Measurements from ENCODE around the gene NEUROG3.
A peak's percentile ranks its signal among the peaks of the same experiment; 100 is the strongest.

Gene NEUROG3

GRCh38 chr10:69578508-69578991 lies 5.3 kb upstream of the NEUROG3 start:
- no peak overlapping the region for H3K4me3 ChIP-seq (ENCODE audit: low read length)
- TF ChIP-seq ZNF274 (IDR thresholded peaks at IDR 0.05; ENCODE audit: low read depth, low read length) = no peak

GRCh38 chr10:69577268-69578232 lies 4.3 kb upstream of the NEUROG3 start:
- TF ChIP-seq ZNF274 (IDR thresholded peaks at IDR 0.05; ENCODE audit: low read depth, low read length) = no peak
- H3K4me3 ChIP-seq (ENCODE audit: low read length) = no peak overlapping the region

DNA sequence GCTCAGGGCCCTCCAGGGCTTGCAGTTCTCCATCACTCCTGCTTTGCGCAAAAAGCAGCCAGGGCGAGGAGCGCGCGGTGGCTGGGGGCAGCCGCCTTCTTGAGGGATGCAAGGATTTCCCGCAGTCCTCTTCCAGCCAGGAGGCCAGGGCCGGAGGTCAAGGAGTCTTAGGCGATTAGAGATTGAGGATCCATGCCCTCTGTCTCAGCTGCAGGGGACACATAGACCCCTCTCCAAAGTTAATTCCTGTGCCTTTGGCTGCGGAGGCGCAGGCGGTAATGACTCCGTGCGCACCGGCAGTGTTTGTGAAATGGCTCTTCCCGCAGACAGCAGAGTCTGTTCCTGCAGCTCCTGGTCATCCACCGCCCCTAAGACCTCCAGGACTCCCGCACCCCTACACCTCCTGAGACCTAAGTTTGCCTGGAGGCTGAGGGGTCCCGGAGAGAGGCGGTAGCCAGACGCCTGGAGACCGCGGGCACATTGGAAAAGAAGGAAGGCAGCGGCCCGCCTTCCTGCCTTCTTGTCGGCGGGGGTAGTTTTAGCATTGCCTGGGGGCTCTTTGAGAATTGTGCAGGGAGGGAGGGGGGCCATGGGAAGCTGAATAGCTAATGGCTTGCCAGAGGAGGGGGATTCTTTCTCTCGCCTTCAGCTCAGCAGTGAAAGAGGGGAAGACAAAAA lies 3.3 kb upstream of the NEUROG3 start:
- no peak for TF ChIP-seq ZNF274 (IDR thresholded peaks at IDR 0.05; ENCODE audit: low read depth, low read length)
- H3K4me3 ChIP-seq (ENCODE audit: low read length) = no peak overlapping the region

- no peak for TF ChIP-seq ZNF274 (IDR thresholded peaks at IDR 0.05; ENCODE audit: low read depth, low read length)
- no peak overlapping the region for H3K4me3 ChIP-seq (ENCODE audit: low read length)
Measured at GRCh38 chr10:69575164-69575722, 2.0 kb upstream of the NEUROG3 start.

DNA sequence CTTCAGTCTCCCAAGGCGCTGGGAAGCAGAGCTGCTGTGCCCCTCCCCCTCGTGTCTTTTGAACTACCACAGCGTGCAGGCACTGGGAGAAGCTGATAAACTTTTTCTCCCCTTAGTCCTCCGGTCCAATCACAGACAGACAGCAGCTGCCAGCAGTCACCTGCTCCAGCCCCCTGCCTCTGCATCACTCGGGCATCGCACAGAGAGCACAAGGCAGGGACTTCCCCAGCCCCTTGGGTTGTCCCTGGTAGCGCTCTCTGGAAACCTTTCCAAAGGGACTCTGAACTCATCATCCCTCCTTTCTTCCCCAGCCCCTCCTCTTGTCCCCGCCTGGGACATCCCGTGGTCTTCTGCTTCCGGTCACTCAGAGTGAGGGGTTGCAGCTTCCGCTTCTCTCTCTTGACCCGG lies 1.4 kb upstream of the NEUROG3 start:
- no peak overlapping the region for H3K4me3 ChIP-seq (ENCODE audit: low read length)
- no peak for TF ChIP-seq ZNF274 (IDR thresholded peaks at IDR 0.05; ENCODE audit: low read depth, low read length)

DNA sequence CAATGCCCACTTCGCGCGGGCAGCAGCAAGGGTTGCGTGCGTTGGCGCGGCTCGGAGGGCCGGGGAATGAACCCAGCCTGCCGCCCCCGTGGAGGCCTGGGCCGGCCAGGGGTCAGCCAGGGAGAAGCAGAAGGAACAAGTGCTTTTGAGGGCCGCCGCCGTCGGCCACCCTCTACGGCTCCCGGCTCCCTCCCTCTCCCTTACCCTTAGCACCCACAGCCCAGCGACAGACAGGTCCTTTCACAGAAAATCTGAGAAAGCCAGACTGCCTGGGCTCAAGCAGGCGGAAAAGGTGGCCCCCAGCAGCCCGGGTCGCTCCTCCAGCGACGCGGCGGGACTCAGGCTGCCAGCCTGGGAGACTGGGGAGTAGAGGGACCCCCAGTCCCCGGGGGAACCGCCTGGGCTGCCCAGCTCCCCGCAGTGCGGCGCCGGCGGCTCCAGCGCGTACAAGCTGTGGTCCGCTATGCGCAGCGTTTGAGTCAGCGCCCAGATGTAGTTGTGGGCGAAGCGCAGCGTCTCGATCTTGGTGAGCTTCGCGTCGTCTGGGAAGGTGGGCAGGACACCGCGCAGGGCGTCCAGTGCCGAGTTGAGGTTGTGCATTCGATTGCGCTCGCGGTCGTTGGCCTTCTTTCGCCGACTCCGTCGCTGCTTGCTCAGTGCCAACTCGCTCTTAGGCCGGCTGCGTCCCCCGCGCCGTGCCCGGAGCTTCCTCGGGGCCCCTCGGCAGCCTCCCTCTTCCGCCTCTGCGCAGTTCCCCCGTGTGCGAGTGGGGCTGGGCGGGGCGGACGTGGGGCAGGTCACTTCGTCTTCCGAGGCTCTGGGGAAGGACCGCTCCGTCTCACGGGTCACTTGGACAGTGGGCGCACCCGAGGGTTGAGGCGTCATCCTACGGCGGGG lies 815 bp downstream of the NEUROG3 start:
- H3K4me3 ChIP-seq (ENCODE audit: low read length) = peak overlapping the region; percentile 0; the same call in 1 of the 2 replicates
- no peak for TF ChIP-seq ZNF274 (IDR thresholded peaks at IDR 0.05; ENCODE audit: low read depth, low read length)

DNA sequence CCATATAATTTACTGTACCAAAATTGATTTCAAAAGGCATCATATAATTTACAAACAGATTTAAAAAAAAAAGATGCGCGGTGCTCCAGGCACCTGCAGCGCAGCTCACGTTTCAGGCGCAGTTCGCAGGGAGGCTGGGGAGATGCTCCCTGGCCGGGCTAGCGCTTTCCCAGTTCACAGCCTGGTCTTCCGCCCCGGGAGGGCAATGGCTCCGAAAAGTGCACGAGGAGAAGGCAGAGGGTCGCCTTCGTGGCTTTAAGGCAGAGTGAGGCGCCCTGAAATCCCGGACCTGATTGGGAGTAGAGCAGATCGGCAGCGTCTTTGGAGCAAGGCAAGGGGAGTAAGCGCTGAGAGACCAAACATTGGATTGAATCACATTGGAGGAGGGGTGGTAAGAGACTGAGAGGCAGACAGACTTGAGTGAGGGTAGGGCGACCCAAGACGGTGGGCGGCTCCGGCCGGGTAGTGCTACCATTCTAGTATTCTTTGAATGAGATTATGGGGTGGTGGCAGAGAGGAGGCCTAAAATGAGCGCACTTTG lies 1.5 kb downstream of the NEUROG3 start:
- no peak overlapping the region for H3K4me3 ChIP-seq (ENCODE audit: low read length)
- TF ChIP-seq ZNF274 (IDR thresholded peaks at IDR 0.05; ENCODE audit: low read depth, low read length) = no peak

- TF ChIP-seq ZNF274 (IDR thresholded peaks at IDR 0.05; ENCODE audit: low read depth, low read length) = no peak
- H3K4me3 ChIP-seq (ENCODE audit: low read length) = no peak overlapping the region
Measured at GRCh38 chr10:69570050-69570816, 3.0 kb downstream of the NEUROG3 start.

DNA sequence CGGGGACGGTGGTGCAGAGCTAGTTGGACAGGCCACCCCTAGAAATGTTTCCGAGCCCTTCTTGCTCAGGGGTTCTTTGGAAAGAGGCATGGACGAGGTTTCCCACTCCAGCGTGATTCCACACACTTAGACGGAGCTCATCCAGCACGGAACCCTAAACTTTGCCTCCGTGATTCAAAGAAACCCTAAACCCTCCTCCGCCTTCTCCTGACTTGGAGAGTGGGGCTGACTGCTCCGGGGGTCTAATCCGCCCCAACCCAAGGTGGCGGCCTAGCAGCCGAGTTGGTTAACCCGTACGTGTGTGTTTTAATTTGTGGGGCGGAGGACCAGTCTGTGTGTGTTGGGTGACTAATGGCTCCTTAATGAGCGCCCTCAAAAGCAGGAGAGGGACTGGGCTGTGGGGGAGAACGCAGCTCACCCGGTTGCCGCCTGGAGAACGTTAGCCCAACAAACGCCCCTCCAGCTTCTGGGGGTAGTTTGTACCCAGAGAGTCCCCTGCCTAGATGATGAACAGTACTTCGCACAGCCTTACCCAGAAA lies 3.8 kb downstream of the NEUROG3 start:
- no peak overlapping the region for H3K4me3 ChIP-seq (ENCODE audit: low read length)
- TF ChIP-seq ZNF274 (IDR thresholded peaks at IDR 0.05; ENCODE audit: low read depth, low read length) = no peak

- no peak overlapping the region for H3K4me3 ChIP-seq (ENCODE audit: low read length)
- no peak for TF ChIP-seq ZNF274 (IDR thresholded peaks at IDR 0.05; ENCODE audit: low read depth, low read length)
Measured at GRCh38 chr10:69568472-69569395, 4.5 kb downstream of the NEUROG3 start.

GRCh38 chr10:69567920-69568319 lies 5.3 kb downstream of the NEUROG3 start:
- TF ChIP-seq ZNF274 (IDR thresholded peaks at IDR 0.05; ENCODE audit: low read depth, low read length) = no peak
- no peak overlapping the region for H3K4me3 ChIP-seq (ENCODE audit: low read length)
